Kidney epithelial cell (primary cell): ENCODE measurements around the gene HNRNPUL2. TPM values are rescaled to one million over a fixed set of nuclear protein-coding genes. Genes with fewer than 3 reads are reported as not detected.
"Not testable (repeated sequence)": the region's sequence is repeated elsewhere in the genome, so short reads cannot be mapped to it uniquely, and the experiment has no call there.

Experiments used
- DNase-seq: peaks from one replicate; pipeline ENCODE4 v3.0.0-alpha.2; 2010; ENCODE audit warnings: low read depth
- H3K27me3 ChIP-seq: 2 replicates; pipeline ENCODE4 v1.6.0; 2011; ENCODE audit warnings: low read length; ENCODE audit not compliant: control insufficient read depth, insufficient read depth
- H3K36me3 ChIP-seq: 2 replicates; pipeline ENCODE4 v1.5.1; 2011; ENCODE audit warnings: low read length; ENCODE audit not compliant: control insufficient read depth, insufficient read depth
- H3K4me3 ChIP-seq: 2 replicates; pipeline ENCODE4 v1.5.1; 2011; ENCODE audit warnings: low read depth, mild to moderate bottlenecking, control low read depth, low read length
- total RNA-seq: library from RNA; depleted of rRNA; stranded (reverse); fragments of >200 nt; gene quantifications from 2 replicates; pipeline ENCODE4 v1.2.3, GENCODE V29; 2015
- TF ChIP-seq, protein P1 (sequence below): IDR thresholded peaks from 2 replicates; pipeline ENCODE4 v1.5.1; 2011; ENCODE audit warnings: mild to moderate bottlenecking, moderate library complexity, low read length, control low read depth, inconsistent platforms; ENCODE audit not compliant: insufficient read depth, poor library complexity, severe bottlenecking

HNRNPUL2 gene
- total RNA-seq, 1 donor from 2014 or later: 12.8 TPM

DNA sequence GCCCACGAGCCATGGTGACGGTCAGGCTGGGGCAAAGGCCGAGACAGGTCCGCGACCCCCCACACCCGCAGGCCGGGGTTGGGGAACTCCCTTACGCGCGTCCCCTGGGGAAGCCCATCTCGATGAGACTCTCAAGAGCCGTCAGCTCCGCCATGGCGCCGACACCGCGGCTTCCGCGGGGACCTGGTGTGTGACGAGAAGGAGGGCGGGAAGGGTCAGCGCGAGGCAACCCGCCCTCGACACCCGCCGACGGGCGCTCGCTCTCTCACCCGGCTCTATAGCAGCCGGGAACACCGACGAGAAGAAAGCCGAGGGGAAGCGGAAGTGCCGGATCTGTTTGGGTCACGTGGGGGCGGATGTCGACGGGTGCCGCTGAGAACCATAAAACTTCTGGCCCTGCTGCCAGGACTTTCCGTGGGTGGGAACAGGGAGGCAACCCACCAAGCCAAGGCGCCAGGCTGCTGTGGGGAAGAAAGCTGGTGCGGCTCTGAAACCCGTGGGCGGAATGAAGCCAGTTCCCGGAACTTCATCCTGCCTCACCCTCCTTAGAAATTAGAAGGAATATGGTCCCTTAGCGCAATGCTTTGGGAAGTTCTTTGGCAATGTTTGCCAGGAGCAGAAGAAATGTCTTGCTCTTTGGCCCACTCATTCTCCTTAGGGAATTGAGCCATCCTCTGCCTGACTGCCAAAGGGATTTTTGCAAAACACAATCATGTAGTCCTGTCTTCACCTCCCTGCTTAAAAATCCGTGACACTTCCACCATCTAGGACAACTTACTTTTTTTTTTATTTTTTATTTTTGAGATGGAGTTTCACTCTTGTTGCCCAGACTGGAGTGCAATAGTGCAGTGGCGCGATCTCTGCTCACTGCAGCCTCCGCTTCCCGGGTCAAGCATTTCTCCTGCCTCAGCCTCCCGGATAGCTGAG is 48.2 kb downstream of the HNRNPUL2 start, which contains the start of gene UBXN1:
TSS of gene UBXN1 (minus strand) at position 304 of the 927 bp plus-strand sequence. CDS start at position 154, 150 bp downstream.
- no peak for DNase-seq

DNA sequence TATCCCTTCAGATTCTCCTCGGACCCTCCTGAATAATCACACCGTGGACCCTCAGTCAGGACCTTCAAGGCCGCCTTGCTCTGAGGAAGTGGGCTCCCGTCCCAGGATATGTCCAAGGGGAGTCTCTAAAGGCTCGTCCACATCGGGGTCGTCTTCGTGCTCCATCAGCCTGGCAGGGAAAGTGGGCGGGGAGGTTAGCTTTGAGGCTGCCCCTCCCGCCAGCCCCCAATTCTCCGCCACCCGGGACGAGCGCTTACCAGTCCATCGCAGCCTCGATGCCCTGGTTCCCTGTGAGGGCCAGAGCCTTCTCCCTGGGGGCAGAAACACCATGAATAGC is 48.9 kb downstream of the HNRNPUL2 start:
- DNase-seq: no peak
- Histone ChIP-seq H3K4me3 (peak overlapping the region; percentile 100), H3K36me3 (peaks cover 3% of the 10 kb centered on the region), H3K27me3 (no peaks in the 10 kb centered on the region)
- TF ChIP-seq, protein P1, sequence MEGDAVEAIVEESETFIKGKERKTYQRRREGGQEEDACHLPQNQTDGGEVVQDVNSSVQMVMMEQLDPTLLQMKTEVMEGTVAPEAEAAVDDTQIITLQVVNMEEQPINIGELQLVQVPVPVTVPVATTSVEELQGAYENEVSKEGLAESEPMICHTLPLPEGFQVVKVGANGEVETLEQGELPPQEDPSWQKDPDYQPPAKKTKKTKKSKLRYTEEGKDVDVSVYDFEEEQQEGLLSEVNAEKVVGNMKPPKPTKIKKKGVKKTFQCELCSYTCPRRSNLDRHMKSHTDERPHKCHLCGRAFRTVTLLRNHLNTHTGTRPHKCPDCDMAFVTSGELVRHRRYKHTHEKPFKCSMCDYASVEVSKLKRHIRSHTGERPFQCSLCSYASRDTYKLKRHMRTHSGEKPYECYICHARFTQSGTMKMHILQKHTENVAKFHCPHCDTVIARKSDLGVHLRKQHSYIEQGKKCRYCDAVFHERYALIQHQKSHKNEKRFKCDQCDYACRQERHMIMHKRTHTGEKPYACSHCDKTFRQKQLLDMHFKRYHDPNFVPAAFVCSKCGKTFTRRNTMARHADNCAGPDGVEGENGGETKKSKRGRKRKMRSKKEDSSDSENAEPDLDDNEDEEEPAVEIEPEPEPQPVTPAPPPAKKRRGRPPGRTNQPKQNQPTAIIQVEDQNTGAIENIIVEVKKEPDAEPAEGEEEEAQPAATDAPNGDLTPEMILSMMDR: no peak

More for the DNA sequence above, 48.2 kb downstream of the HNRNPUL2 start, which contains the start of gene UBXN1:
- TF ChIP-seq, protein P1: no peak
- Histone ChIP-seq H3K27me3 (no peaks in the 10 kb centered on the region), H3K4me3 (peak within 1 kb of the TSS; percentile 100), H3K36me3 (peaks cover 3% of the 10 kb centered on the region)

DNA sequence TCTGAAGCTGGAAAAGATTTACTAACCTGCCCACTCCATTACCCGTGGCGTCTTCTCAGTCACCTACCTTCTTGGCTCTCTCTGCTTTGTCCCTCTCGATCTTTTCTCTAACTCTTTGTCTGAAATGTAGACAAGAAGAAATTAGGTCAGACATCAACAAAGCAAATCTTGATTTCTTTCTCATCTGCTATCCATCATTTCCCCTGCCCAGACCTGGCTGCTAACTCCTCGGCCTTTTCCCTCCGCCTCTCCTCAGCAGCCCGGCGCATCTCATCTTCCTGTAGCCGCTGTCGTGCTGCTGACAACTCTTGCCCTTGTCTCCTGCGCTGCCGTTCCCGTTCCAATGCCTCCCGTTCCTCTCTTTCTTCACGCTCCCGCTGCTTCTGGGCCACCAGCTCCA is 49.5 kb downstream of the HNRNPUL2 start:
- DNase-seq: no peak
- no peaks in the 10 kb centered on the region for H3K27me3 ChIP-seq
- TF ChIP-seq, protein P1: no peak
- peaks cover 3% of the 10 kb centered on the region for H3K36me3 ChIP-seq
- H3K4me3 ChIP-seq: peak overlapping the region; percentile 100

DNA sequence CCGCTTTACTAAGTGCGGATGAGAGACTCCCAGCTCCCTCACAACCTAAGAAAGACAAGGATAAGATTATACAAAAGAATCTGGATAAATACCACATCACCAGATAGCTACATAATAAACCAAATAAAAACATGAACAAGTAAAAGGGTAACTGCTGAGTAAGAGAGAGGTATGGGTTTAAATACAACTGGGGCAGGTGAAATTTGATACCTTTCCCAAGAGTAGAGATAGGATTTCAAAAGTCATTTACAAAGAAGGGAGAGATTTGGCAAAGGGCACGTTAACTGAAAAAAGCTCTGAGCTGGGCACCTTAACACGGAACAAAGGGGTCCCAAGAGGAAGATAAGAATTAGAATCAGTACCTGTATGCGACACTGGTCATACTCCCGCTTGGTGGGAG is 50.1 kb downstream of the HNRNPUL2 start:
- no peak overlapping the region for H3K4me3 ChIP-seq
- peaks cover 3% of the 10 kb centered on the region for H3K36me3 ChIP-seq
- TF ChIP-seq, protein P1: no peak

DNA sequence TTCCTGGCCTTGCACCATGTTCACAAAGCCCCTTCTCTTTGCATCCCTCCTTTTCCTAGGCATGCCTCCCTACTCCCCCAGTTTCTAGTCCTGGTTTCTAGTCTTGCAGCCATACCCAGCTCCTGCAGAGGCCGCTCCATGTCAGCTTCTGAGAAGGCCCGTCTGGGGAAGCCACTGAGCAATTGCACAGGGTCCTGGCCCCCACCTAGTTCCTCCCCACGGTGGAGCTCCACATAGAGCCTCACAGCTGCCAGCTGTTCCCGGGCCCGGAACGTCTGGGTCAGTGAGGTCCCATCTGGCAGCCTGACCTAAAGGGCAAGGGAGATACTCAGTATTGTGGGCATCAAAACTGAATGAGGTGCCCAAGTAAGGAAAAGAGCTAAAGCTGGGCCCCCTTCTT is 50.6 kb downstream of the HNRNPUL2 start:
- no peak for DNase-seq
- Histone ChIP-seq H3K36me3 (peaks cover 3% of the 10 kb centered on the region), H3K4me3 (no peak overlapping the region), H3K27me3 (no peaks in the 10 kb centered on the region)
- TF ChIP-seq, protein P1: no peak

More for the DNA sequence above, 50.1 kb downstream of the HNRNPUL2 start:
- no peaks in the 10 kb centered on the region for H3K27me3 ChIP-seq
- DNase-seq: no peak

DNA sequence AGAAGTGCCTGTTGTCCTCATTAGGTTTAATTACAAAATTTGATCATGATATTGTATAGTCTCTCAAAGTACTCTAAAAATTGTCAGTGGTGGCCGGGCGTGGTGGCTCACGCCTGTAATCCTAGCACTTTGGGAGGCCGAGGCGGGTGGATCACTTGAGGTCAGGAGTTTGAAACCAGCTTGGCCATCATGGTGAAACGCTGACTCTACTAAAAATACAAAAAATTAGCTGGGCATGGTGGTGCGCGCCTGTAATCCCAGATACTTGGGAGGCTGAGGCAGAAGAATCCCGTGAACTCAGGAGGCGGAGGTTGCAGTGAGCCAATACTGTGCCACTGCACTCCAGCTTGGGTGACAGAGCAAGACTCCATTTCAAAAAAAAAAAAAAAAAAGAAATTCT is 51.8 kb downstream of the HNRNPUL2 start:
- not testable (repeated sequence) for H3K4me3 ChIP-seq, H3K36me3 ChIP-seq, H3K27me3 ChIP-seq, DNase-seq
